SKM-1 (cell line): ENCODE data around the gene BUD23.
A peak's percentile ranks its signal among the peaks of the same experiment; 100 is the strongest.
"Not testable (repeated sequence)": the region's sequence is repeated elsewhere in the genome, so short reads cannot be mapped to it uniquely, and the experiment has no call there.

Experiments used
- DNase-seq: peaks from one replicate; lab custom pipeline; 2025; ENCODE audit not compliant: unreplicated experiment; lab: John Stamatoyannopoulos, UW

BUD23 gene

DNA sequence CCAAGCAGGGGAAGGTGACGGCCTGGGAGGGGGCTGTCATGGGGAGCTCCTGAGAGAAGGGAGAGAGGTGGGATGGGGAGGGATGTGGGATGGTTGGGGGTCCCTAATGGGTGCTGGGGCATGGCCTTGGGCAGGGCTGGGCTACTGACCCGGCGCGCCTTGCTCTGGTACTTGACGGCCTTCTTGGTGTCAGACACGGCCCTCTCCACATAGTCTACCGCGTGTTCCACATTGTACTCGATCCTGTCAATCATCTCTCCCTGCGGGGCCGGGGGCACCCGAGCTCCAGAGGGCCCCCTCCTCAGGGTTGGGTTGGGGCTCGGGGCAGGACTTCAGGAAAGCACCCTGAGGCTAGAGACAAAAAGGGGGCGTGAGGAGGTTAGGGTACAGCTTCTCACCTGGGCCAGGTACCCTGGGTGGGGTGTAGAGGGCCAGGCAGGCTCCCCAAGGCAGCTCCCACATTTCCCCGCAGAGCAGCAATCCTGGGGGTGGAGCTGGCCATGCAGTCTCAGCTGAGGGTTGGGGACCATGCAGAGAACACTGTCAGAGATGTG is 17.3 kb downstream of the BUD23 start:
- DNase-seq = no peak

DNA sequence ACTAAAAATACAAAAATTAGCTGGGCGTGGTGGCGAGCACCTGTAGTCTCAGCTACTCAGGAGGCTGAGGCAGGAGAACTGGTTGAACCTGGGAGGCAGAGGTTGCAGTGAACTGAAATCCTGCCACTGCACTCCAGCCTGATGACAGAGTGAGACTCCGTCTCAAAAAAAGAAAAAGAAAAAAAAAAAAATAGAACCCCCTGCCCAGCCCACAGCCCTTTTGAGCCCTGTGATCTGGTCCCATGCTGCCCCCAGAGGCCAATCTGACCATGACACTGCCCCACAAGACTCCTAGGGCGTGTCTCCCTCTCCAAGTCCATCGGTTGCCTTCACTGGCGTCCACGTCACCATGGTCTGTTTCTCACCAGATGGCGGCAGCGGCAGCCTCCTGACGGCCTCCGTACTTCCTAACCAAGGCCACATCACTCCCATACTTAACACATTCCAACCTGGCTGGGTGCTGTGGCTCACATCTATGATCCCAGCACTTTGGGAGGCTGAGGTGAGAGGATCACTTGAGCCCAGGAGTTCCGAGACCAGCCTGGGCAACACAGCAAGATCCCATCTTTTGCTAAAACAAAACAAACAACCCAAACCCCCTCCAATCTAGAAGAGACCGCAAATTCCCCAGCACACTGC is 18.1 kb downstream of the BUD23 start:
- no peak for DNase-seq

DNA sequence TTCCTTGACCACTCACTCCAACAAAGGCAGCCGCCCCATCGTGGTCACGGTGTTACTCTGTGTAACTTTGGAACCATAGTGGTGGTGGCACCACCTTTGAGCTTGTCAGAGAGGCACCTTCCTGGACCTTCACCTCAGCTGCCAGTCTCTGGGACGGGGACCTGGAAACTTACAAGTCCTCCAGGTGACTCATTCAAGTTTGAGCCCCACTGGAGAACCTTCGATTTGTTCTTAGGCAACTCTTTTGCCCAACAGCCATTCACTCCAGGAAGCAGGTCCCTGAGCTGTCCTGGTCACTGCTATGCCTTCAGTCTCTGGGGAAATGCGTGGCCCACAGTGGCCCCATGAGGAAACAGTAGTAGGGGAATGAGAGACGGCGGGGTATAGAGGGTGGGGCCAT is 18.8 kb downstream of the BUD23 start:
- DNase-seq = no peak

DNA sequence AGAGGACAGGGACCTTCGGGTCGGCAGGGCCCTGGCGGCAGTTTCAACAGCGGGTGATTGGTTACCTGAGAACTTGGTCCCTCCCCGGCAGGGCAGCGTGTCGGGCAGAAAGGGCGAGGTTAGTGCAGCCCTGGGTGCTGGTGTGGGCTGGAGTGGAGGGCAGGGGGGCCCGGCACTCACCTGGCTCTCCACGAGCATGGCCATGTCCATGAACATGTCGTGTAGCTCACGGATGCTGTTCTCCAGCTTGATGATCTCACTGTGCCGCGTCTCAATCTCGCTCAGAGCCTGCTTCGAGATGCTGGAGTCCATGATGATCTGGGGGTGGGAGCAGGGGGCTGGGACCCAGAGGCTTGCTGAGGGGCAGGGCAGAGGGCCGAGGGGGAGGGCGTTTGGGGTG is 19.3 kb downstream of the BUD23 start:
- no peak for DNase-seq

DNA sequence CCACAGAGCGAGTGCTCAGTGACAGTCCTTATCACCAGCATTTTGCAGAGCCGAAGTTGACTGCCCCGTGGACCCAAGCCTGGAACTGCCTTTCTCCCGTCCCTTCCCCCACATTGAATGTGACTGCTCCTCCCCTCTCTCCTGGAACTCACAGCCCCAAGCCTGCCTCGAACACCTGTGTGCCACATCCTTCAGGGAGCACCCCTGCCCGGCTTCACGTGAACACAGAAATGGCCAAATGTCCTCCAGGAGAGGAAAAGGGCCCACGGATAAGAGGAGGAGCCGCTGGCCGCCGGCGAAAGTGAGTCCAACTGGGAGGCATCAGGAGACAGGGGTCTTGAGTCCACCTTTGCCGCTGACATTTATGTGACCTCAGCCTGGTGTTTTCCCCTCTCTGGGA is 19.8 kb downstream of the BUD23 start:
- DNase-seq = no peak

DNA sequence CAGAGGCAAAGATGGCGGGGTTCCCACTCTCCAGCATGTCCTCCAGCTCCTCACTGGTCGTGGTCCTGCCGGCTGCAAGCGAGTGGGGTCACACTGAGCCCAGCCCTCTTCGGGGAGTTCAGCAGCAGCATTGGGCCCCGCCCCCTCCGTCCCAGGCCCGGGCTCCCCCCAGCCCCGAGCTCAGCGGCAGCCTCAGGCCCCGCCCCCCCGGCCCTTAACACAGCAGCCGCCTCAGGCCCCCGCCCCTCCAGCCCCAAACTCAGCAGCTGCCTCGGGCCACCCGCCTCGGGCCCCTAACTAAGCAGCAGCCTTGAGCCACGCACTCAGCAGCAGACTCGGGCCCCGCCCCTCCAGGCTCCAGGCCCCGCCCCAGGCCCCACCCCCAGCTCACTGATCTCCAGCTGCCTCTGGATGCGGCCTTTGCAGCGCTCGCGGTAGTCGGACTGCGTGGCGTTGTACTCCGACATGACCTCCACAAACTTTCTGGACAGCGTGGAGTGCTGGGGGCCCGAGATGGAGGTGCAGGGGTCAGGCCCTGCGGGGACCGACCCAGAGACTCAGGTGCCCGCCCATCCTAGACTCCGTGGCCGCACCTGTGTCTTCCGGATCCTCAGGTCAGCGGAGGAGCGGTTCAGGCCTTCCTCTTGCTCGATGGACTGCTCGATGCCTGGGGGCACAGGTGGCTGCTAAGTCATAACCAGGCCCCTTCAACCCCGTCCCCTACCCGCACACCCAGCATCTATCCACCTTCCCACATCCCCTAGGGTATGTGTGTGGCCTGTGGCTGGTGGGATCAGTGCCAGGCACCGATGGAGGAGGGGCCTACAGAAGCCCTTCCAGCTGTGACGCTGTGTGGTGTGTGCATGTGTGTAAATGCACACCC is 20.6 kb downstream of the BUD23 start:
- DNase-seq = no peak

DNA sequence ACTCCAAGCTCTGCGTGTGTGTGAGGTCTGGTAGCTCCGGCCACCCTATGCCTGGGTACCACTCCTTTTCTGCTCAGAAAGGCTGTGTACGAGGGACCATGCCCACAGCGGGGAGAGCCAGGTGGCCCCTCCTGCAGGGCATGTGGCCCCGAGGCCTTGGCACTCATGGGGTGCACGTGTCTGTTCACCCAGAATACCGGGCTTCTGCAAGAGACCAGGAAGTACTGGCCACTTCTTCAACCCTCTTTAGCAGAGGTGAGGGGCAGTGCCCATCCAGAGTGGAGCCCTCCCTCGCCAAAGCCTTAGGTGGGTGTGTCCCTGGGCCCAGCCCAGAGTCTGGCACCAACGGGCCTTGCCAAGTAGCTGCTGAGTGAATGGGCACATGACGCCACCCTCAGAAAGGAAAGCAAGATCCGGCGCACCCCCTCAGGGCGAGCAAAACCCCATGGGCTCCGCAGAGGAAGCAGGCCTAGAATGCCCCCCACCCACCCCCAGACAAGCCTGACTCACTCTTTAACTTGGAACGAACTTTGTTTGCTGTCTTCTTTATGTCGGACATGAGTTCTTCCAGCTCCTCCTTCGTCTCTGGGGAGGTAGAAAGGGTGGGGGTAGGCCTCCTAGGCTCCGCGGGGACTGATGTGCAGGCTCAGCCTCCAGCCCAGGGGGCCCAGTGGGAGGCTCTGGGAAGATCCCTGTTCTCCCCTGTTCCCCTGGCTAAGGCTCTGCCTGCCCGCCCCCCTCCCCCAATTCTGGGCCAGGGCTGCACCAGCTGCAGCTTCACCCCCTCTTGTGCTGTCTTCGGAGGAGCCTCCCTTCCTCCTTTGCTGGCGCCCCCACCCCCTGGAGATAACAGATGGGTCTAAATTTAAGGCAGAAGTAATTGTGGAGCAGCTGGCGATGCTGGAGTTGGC is 21.5 kb downstream of the BUD23 start:
- no peak for DNase-seq

DNA sequence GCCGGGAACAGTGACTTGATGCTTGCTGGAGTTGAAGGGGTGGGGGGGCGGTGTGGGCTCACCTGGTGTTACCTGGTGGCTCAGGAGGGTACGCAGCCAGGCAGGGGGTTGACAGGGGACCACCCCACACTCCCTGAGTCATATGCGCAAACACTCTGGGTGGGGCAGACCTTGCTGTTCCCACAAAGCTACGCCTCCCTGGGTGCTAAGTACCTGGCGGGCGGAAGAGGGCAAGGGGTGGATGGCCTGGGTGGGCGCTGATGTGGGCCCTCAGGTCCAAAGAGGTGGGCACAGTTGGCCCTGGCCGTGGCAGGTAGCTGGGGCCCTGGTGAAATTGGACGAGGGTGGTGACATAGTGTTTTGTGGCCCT is 22.1 kb downstream of the BUD23 start:
- DNase-seq = no peak

DNA sequence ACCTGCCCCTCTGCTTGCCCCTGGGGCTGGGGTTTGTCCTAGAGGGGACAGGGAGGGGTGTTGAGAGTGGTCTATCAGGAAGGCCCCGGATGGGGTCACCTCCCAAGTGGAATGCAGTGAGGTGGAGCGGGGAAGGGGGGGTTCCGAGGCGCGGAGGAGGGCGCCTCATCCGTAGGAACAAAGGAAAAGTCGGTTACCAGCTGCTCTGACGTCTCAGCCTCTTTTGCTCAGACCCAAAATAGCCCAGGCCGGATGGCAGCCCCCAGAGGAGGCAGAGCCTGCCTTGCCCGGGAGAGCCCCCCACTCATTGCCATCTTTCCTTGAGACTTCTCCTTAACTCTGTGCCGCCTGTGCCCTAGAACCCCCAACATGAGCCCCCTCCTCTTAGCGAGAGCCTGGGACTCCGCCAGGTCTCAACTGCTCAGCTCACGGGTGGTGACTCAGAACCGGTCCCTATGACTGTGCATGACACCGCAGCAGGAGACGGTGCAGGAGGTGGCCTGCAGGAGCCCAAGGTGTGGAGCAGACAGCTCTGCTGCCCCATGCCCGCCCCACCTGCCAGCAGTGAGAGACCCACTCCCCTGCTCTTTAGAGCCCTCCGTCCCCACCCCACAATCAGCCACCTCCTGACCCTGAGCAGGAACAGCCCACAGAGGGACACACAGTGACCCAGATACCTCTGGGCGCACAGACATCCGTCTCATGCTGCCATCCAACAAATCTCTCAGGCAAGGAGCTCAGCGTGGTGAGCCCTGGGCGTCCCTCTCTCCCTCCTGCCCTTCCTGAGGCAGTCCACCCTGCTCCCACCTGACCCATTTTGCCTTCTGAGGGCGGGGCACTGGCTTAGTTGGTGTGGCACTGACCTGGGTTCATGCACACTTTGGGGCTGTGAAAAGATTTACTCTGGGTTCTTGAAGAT is 23.0 kb downstream of the BUD23 start:
- no peak for DNase-seq

DNA sequence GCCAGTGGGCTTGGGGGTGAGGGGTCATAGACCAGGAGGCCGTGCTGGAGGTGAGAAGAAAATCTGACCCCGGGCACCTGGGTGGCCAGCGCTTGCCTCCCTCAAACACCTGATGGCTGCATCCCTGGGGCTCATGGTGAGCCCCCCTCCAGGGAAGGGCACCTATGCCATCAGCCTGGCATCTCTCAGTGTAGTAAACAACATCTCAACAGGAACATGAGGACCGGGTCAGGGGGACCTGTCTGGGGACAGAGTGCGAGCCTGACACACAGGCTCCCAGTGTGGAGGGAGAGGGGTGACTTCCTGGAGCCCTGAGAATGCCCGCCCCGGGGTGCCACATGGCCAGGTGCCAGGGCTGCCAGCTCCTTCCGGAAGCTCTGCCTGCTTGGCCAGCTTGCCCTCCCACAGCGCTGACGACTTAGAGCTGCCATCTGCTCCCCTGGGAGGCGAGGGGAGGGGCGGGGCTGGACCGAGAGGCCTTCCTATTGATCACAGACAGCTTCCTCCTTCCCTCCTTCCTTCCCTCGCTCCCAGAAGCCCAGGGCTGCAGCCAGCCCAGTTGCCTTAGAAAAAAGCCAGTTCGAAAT is 23.7 kb downstream of the BUD23 start:
- DNase-seq = no peak

DNA sequence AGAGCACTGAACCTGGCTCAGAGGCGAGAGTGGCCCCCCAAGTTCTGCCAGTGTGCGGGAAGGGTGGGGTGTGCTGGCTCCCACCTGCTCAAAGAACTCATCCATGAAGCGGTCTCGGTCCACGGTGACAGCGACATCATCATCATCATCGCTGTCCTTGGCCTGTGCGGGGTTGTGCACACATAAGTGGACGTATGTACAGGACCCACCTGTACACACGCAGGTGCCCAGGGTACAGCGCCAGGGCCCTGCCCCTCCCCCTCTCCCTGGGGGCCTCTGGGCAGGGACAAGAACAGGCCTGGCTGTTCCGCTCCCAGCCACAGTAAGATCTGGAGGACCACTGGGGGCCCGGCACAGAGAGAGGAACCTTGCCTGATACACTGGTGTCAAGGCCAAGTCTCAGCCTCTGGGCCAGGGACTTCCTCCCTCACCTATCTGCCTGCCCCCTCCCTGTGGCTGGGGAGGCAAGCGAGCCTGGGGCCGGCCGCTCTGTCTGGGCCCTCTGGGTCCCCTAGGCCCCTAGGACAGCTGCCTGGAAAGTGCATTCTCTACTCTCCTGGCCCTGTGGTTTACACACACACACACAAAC is 25.7 kb downstream of the BUD23 start:
- DNase-seq = no peak

DNA sequence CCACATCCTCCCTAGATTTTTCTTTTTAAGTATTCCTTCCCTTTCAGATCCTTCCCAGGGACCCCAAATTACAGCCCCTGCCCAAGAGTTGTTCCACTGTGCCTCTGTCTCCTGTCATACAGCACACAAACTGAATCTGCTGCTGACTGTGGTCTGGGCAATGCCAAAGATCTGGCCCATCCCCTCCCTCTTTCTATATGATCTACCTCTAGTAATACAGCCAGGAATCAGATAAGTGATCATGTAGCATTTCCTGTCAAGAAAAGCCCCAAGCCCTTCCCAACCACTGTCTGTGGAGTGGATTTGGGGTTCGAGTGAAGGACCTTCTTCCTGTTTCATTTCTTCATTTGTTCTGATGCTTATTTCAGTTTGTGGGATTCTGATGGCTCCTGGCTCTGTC is 29.4 kb downstream of the BUD23 start:
- DNase-seq = no peak

DNA sequence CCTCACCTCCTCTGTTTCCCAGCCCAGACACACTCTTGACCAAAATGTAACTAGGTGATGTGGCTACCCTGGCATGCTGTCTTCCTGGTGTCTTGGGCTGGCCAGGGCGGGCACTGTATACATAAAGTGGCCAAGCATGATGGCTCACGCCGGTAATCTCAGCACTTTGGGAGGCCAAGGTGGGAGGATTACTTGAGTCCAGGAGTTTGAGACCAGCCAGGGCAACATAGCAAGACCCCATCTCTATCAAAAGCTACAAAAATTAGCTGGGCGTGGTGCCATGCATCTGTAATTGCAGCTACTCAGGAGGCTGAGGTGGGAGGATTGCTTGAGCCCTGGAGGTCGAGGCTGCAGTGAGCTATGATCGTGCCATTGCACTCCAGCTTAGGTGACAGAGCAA is 29.9 kb downstream of the BUD23 start:
- DNase-seq = not testable (repeated sequence)

DNA sequence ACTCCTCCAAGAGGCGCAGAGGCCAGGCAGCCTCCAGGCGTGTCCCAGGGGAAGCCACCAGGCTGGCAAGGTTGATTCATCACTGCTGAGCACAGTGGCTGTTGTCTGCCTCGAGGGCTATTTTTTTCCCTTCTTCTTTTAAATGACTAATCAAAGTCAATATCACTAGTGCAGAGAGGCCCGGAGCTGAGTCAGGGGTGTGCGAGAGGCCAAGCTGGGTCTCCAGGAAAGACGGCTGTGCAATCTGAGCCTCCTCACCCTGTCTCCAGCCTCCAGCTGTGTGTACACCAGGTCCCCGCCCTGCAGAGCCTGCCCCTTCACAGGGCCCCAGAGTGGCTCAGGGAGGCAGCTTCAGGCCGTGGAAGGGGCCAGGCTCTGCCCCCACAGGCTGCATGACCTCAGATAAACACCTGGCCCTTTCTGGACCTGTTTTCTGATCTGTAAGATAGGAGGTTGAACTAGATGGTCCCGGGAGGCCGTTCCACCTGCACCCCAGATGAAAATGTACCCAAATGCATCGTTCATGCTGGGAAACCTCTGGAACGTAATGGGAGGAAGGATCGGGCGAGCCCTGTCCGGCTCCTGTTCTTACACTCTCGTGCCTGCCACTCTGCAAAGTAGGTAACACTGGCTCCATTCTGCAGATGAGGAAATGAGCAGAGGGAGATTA is 32.4 kb downstream of the BUD23 start:
- DNase-seq = no peak

DNA sequence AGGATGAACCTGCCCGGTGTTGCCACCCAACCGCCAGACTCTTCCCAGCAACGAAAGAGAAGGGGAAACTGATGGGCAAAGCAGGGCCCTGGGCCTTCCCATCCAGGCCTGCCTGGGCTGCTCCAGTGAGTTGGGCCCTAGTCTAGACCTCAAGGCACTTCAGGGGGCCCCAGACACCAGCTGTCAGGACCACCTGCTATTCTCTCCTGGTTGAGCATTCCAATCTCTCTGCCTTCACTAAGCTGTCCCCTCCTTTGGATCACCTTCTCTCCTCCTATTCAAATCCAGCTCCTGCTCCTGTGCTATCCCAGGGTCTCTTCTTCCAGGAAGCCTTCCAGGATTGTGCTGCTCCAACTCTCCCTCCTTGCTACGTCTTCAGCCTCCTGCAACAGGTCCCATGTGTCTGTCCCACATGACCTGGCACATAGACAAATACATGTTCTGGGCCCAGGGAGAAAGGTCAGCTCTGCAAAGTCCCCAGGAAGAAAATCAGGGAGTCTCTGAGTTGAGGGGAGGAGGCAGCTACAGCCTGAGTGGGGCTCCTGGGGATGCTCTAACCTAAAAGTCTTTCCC is 33.0 kb downstream of the BUD23 start:
- DNase-seq = no peak

DNA sequence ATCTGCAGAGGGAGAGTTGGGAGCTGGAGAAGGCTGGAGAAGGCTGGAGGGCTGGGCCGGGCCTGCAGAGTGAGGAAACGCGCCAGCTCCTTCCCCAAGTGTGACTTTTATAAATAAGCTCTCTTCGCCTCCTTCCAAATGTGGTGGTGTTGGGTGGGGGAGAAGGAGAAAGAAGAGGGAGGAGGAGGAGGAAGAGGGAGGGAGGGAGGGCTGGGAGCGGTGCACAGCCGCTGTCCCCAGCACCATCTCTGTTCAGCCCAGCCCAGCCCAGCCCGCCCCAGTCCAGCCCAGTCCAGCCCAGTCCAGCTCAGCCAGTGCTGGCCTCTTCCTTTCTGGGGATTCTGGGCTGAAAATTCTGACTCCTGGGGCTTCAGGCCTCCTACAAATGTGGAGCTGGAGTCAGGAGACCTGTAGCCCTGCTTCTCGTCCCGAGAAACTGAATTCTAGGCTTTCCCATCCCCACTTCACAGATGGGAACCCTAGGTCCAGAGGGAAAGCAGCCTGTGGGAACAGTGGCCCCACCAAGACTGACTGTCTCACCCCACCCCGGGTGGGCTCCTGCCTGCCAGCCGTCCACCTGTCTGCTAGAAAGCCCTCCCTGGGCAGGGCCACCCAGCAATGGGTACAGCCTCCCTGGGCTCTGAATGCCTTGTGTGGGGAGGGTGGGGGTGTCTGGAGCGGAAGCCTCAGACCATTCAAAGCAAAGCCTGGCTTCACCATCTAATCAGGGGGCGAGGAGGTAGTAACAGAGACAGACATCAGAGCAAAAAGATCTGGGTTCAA is 33.8 kb downstream of the BUD23 start:
- no peak for DNase-seq

DNA sequence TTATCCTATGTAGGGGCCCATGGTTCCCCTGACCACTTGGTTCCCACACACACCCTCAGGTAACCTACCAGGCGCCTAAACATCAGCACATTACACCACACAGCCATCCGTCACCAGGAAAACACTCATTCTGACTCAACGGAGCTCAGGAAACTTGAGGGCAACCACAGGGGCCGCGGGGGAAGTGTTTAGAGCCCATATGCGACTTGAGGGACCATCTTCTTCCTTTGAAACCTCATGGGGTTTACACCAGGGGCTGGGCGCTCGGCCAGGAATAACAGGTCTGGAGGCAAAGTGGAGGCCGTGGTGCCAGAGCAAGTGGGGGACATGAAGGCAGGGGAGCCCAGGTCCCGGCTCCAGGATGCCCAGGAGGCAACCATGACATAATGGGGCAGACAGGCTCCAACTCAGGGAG is 34.6 kb downstream of the BUD23 start:
- peak; percentile 65 for DNase-seq

DNA sequence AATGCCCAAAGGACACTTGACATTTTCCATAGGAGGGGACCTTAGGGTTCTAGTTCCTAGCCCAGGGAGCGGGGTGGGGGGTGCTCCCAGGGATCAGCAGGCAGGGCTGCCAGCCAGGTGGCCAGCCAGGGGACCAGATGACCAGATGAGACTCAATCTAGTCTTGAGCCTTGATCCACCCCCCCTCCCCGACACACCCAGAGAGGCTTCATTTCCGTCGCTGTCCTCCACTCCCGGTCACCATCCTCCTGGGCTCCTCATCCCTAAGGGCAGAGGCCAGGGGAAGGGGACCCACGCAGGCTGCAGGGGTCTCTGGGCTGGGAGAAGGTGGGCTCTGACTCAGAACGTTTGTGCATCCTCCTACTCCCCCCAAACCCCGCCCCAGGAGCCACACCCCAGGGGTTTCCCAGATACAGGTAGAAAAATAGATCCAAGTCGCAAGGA is 35.1 kb downstream of the BUD23 start:
- no peak for DNase-seq
